WERI-Rb-1 (cell line): ENCODE measurements around the gene HIGD1B.

Experiments
- DNase-seq: peaks from one replicate; pipeline ENCODE4 v3.0.0-alpha.2; 2020
- H3K27ac ChIP-seq: fragments of 250-450 bp; sonication (Bioruptor Pico); 2 replicates; pipeline ENCODE4 v1.5.1; 2020; ENCODE audit warnings: mild to moderate bottlenecking, moderate library complexity
- H3K27me3 ChIP-seq: fragments of 250-450 bp; sonication (Bioruptor Pico); 2 replicates; pipeline ENCODE4 v1.5.1; 2021; ENCODE audit warnings: mild to moderate bottlenecking, low read depth, moderate library complexity; ENCODE audit not compliant: insufficient read depth, severe bottlenecking
- H3K36me3 ChIP-seq: fragments of 250-450 bp; sonication (Bioruptor Pico); 2 replicates; pipeline ENCODE4 v1.5.1; 2020; ENCODE audit warnings: mild to moderate bottlenecking, moderate library complexity
- H3K4me3 ChIP-seq: 2 replicates; pipeline ENCODE4 v1.5.1; 2011; ENCODE audit warnings: low read depth, mild to moderate bottlenecking, control low read depth, low read length
- H3K9me3 ChIP-seq: fragments of 250-450 bp; sonication (Bioruptor Pico); 2 replicates; pipeline ENCODE4 v1.5.1; 2021; ENCODE audit warnings: mild to moderate bottlenecking, moderate library complexity; ENCODE audit not compliant: severe bottlenecking
- TF ChIP-seq, protein P1 (sequence below): IDR thresholded peaks from 2 replicates; pipeline ENCODE4 v1.5.1; 2011; ENCODE audit warnings: low read depth, mild to moderate bottlenecking, control low read depth, inconsistent platforms, low read length

Gene HIGD1B

DNA sequence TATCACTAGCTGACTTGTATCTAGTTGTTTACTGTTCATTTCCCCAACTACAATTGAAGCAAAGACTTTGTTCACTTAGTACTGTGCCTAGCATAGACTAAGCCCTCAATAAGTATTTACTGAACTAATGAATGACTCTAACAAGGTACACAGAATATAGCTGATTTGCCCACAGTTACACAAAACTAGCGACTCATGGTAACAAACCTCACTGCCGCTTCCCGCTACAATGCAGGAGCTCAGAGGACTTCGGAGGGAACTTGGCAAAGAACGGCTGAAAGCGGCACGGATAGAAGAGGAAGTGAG is 51.0 kb downstream of the HIGD1B start:
- DNase-seq: no peak
- TF ChIP-seq, protein P1, sequence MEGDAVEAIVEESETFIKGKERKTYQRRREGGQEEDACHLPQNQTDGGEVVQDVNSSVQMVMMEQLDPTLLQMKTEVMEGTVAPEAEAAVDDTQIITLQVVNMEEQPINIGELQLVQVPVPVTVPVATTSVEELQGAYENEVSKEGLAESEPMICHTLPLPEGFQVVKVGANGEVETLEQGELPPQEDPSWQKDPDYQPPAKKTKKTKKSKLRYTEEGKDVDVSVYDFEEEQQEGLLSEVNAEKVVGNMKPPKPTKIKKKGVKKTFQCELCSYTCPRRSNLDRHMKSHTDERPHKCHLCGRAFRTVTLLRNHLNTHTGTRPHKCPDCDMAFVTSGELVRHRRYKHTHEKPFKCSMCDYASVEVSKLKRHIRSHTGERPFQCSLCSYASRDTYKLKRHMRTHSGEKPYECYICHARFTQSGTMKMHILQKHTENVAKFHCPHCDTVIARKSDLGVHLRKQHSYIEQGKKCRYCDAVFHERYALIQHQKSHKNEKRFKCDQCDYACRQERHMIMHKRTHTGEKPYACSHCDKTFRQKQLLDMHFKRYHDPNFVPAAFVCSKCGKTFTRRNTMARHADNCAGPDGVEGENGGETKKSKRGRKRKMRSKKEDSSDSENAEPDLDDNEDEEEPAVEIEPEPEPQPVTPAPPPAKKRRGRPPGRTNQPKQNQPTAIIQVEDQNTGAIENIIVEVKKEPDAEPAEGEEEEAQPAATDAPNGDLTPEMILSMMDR: no peak
- H3K4me3 ChIP-seq: peak overlapping the region; percentile 94

DNA sequence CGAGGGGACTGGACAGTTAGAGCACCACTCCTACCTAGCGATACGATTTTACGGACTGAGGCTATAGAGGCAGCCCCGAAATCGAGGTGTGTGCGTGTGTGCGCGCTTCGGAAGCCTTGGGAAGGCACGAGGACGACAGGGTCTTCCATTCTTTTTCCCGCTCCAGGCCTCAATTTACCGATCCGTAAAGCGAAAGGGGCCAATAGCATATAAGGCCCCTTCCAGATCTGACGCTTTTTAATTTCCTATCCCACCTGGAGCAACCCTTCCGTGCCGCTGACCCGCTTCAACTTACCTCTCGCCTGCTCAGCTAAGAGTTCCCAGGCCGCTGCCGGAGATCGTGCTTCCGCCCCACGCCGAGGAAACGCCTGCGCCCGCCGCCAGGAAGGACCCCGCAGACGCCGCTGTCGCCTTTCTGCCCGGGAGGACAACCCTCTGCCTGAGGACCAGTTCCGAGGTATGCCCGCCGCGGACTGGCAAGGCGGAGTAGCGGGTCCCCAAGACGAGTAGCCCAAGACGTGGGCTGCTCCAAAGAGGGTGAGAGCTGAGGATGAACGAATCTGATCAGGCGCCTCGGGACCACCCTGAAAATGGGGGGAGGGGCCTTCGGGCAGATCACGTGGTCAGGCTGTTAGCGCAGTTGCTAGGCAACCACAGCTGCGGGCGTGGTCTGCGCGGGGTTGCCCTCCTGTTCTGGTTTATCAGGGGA is 51.5 kb downstream of the HIGD1B start, which contains the start of gene EFTUD2:
TSS of gene EFTUD2 (minus strand) at position 372 of the 709 bp plus-strand sequence. CDS start 4,924 bp downstream, outside the sequence.
- TF ChIP-seq, protein P1: no peak
- peak within 1 kb of the TSS; percentile 94 for H3K4me3 ChIP-seq
- H3K27ac ChIP-seq: peak within 1 kb of the TSS; percentile 100
- H3K27me3 ChIP-seq: no peaks in the 10 kb centered on the region
- no peaks in the 10 kb centered on the region for H3K9me3 ChIP-seq
- peak; percentile 95 for DNase-seq
- H3K36me3 ChIP-seq: peaks cover 25% of the 10 kb centered on the region

More for the DNA sequence above, 51.0 kb downstream of the HIGD1B start:
- Histone ChIP-seq H3K36me3 (peaks cover 30% of the 10 kb centered on the region), H3K27me3 (no peaks in the 10 kb centered on the region), H3K27ac (peak overlapping the region; percentile 100), H3K9me3 (no peaks in the 10 kb centered on the region)
